ENCODE data around the gene POLDIP2. TPM values are rescaled to one million over a fixed set of nuclear protein-coding genes. Genes with fewer than 3 reads are reported as not detected.

Gene POLDIP2
- total RNA-seq, 1 donor from 2014 or later = 44.4 TPM

DNA sequence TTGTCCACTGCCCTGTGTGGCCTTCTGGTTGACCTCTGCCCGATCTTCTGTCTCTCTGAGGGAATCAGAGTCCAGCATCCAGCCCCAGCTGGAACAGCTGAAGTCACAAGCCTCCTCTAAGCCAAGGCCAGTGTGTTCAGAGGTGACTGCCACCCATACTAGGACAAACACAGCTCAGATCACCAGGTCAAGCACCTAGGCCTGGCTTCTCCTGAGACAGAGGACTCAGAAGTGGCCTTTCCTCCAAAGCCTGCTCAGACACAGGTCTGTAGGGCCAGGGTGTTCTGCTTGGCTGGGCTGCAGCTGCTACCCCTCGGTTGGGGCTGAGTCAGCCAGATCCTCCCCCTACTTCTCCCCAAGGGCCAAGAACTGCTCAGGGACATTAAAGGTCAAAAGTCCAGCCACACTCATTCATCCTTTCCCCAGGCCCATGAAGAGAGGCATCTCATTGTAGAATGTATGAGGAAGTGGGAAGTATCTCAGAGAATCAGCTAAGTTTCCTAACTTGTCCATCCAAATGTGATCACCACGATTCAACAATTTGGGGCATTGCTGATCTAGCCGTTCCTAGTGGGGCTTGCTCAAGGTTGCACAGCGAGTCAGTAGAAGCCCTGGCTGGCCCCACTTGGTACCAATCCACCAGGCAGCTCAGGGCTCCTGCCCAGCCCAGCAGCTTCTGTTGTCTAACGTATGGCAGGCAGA is 41.1 kb upstream of the POLDIP2 start:
- Histone ChIP-seq H3K9me3 (ENCODE audit: control insufficient read depth in 3 of 3, low read length in 3 of 3) (no peaks in the 10 kb centered on the region), H3K27me3 (ENCODE audit: control insufficient read depth in 3 of 3, insufficient read depth in 3 of 3, low read length in 3 of 3) (no peaks in the 10 kb centered on the region), H3K9ac (ENCODE audit: low read depth in 1 of 3, low read length in 3 of 3) (peak overlapping the region in 1 of 3 donors; percentile 33), H3K36me3 (ENCODE audit: control insufficient read depth in 3 of 3, insufficient read depth in 3 of 3, low read length in 3 of 3) (peaks cover 35 to 40% (median 36%) of the 10 kb centered on the region in 3 donors), H3K4me3 (ENCODE audit: low read length in 3 of 3) (no peak overlapping the region), H3K27ac (ENCODE audit: low read depth, low read length) (no peak overlapping the region), H3K4me1 (ENCODE audit: control insufficient read depth in 3 of 3, insufficient read depth in 3 of 3, low read length in 3 of 3) (peaks cover 0 to 8% (median 4%) of the 10 kb centered on the region in 3 donors)

DNA sequence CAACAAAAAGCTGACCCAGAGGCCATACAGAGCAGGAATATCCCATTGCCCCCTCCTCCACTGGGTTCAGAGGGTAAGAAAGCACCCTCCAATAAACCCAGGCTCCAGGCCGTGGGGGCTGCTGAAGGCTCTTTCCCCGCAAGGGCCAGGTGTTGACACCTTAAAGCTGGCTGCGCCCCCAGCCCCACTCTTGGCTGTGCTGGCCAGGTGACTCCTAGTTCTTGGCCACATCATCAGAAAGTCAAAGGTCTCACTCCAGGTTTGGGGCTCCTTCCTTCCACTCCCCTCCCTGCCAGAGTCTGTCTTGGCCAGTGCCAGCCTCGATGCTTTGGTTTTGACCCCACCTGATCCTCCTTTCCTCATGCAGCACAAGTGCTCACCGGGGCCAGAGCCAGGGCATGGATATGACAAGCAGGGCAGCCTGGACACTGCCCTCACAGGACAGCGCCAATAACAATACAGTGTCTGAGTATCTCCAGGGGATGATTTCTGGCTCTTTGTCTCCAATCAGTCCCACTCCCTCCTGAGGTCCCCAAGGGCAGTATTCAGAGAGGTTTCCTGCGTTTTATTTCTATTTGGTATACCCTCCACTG is 40.5 kb upstream of the POLDIP2 start:
- H3K4me3 ChIP-seq (ENCODE audit: low read length in 3 of 3) = no peak overlapping the region
- H3K9me3 ChIP-seq (ENCODE audit: control insufficient read depth in 3 of 3, low read length in 3 of 3) = no peaks in the 10 kb centered on the region
- H3K27me3 ChIP-seq (ENCODE audit: control insufficient read depth in 3 of 3, insufficient read depth in 3 of 3, low read length in 3 of 3) = no peaks in the 10 kb centered on the region
- peaks cover 35 to 37% (median 36%) of the 10 kb centered on the region in 3 donors for H3K36me3 ChIP-seq (ENCODE audit: control insufficient read depth in 3 of 3, insufficient read depth in 3 of 3, low read length in 3 of 3)
- H3K27ac ChIP-seq (ENCODE audit: low read depth, low read length) = no peak overlapping the region
- no peak overlapping the region for H3K9ac ChIP-seq (ENCODE audit: low read depth in 1 of 3, low read length in 3 of 3)
- H3K4me1 ChIP-seq (ENCODE audit: control insufficient read depth in 3 of 3, insufficient read depth in 3 of 3, low read length in 3 of 3) = peaks cover 0 to 8% (median 4%) of the 10 kb centered on the region in 3 donors

DNA sequence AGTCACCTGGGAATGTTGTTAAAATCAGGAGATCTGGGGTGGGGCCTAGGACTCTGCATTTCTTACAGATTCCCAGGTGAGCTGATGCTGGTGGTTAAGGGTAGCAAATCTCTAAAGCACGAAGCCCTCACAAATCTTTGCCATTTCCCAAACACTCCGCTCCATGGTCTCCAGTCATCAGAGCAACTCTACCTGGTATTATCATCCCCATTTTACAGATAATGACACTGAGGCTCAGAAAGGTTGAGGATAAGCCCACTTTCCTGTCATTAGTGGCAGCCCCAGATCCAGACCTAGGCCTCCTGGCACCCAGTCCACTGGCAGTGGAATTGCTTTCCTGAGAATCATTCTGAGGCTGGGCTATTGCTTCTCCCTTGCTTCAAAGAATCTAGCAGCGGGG is 39.9 kb upstream of the POLDIP2 start:
- no peaks in the 10 kb centered on the region for H3K9me3 ChIP-seq (ENCODE audit: control insufficient read depth in 3 of 3, low read length in 3 of 3)
- H3K9ac ChIP-seq (ENCODE audit: low read depth in 1 of 3, low read length in 3 of 3) = no peak overlapping the region
- H3K27me3 ChIP-seq (ENCODE audit: control insufficient read depth in 3 of 3, insufficient read depth in 3 of 3, low read length in 3 of 3) = no peaks in the 10 kb centered on the region
- no peak overlapping the region for H3K27ac ChIP-seq (ENCODE audit: low read depth, low read length)
- no peak overlapping the region for H3K4me3 ChIP-seq (ENCODE audit: low read length in 3 of 3)
- peaks cover 35 to 36% (median 36%) of the 10 kb centered on the region in 3 donors for H3K36me3 ChIP-seq (ENCODE audit: control insufficient read depth in 3 of 3, insufficient read depth in 3 of 3, low read length in 3 of 3)
- peaks cover 0 to 8% (median 4%) of the 10 kb centered on the region in 3 donors for H3K4me1 ChIP-seq (ENCODE audit: control insufficient read depth in 3 of 3, insufficient read depth in 3 of 3, low read length in 3 of 3)

DNA sequence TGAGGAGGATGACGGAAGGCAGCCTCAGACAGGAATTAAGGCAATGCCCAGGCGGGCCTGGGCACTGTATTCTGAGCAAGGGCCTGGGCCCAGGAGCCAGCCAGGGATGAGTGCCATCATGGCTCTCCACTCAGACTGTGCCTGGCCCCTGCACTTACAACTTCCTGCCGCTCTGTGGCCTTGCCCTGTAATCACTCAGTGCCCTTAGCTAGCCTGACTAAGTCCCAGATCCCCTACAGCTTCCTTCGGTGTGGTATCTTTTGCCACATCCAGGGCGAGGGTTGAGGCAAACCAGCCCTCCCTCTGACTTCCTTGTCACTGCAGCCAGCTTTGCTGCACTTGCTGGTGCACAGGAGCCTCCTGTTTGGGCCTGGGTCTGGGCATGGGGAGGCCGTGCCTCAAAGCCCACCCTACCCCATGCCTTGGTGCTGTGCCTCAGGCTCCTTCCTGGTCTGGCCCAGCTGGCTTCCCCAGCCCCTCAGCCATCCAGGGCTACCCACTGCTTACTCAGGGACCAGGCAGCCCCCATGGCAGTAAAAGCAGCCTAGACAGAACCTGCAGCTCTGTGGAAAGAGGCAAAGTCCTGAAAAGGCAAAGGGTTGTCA is 39.4 kb upstream of the POLDIP2 start:
- H3K36me3 ChIP-seq (ENCODE audit: control insufficient read depth in 3 of 3, insufficient read depth in 3 of 3, low read length in 3 of 3) = peaks cover 31 to 32% (median 32%) of the 10 kb centered on the region in 3 donors

DNA sequence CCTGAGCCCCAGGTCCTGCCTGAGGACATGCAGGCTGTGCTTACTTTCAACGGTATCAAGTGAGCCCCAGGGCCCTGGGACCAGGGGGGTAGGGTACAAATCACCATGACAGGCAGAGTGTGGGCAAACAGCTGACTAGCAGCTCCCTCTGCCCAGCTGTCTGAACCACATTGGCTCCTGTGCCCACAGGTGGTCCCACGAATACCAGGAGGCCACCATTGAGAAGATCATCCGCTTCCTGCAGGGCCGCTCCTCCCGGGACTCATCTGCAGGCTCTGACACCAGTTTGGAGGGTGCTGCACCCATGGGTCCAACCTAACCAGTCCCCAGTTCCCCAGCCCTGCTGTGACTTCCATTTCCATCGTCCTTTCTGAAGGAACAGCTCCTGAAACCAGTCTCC is 38.6 kb upstream of the POLDIP2 start:
- no peak overlapping the region for H3K9ac ChIP-seq (ENCODE audit: low read depth in 1 of 3, low read length in 3 of 3)
- H3K9me3 ChIP-seq (ENCODE audit: control insufficient read depth in 3 of 3, low read length in 3 of 3) = no peaks in the 10 kb centered on the region
- no peak overlapping the region for H3K4me3 ChIP-seq (ENCODE audit: low read length in 3 of 3)
- H3K27me3 ChIP-seq (ENCODE audit: control insufficient read depth in 3 of 3, insufficient read depth in 3 of 3, low read length in 3 of 3) = no peaks in the 10 kb centered on the region
- peaks cover 25 to 34% (median 31%) of the 10 kb centered on the region in 3 donors for H3K36me3 ChIP-seq (ENCODE audit: control insufficient read depth in 3 of 3, insufficient read depth in 3 of 3, low read length in 3 of 3)
- H3K4me1 ChIP-seq (ENCODE audit: control insufficient read depth in 3 of 3, insufficient read depth in 3 of 3, low read length in 3 of 3) = peaks cover 0 to 8% (median 4%) of the 10 kb centered on the region in 3 donors
- no peak overlapping the region for H3K27ac ChIP-seq (ENCODE audit: low read depth, low read length)

More for the DNA sequence above, 39.4 kb upstream of the POLDIP2 start:
- no peaks in the 10 kb centered on the region for H3K27me3 ChIP-seq (ENCODE audit: control insufficient read depth in 3 of 3, insufficient read depth in 3 of 3, low read length in 3 of 3)
- no peak overlapping the region for H3K4me3 ChIP-seq (ENCODE audit: low read length in 3 of 3)
- no peak overlapping the region for H3K9ac ChIP-seq (ENCODE audit: low read depth in 1 of 3, low read length in 3 of 3)
- H3K4me1 ChIP-seq (ENCODE audit: control insufficient read depth in 3 of 3, insufficient read depth in 3 of 3, low read length in 3 of 3) = peaks cover 0 to 8% (median 4%) of the 10 kb centered on the region in 3 donors
- no peak overlapping the region for H3K27ac ChIP-seq (ENCODE audit: low read depth, low read length)
- H3K9me3 ChIP-seq (ENCODE audit: control insufficient read depth in 3 of 3, low read length in 3 of 3) = no peaks in the 10 kb centered on the region

DNA sequence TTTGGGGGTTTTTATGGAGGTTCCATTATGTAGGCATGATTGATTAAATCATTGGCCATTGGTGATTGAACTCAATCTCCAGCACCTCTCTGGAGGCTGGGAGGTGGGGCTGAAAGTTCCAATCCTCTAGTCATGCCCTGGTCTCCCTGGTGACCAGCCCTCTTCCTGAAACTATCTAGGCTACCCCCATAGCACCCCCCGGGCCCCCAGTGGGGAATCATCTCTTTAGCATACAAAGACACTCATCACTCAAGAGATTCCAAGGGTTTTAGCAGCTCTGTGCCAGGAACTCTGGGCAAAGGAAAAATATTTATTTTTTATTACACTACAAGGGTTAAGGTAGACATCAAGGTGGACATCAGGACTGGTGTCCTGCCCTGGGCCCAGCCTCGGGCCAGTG is 38.1 kb upstream of the POLDIP2 start:
- Histone ChIP-seq H3K9ac (ENCODE audit: low read depth in 1 of 3, low read length in 3 of 3) (no peak overlapping the region), H3K9me3 (ENCODE audit: control insufficient read depth in 3 of 3, low read length in 3 of 3) (no peaks in the 10 kb centered on the region), H3K27ac (ENCODE audit: low read depth, low read length) (no peak overlapping the region), H3K27me3 (ENCODE audit: control insufficient read depth in 3 of 3, insufficient read depth in 3 of 3, low read length in 3 of 3) (no peaks in the 10 kb centered on the region), H3K36me3 (ENCODE audit: control insufficient read depth in 3 of 3, insufficient read depth in 3 of 3, low read length in 3 of 3) (peaks cover 24 to 35% (median 31%) of the 10 kb centered on the region in 3 donors), H3K4me1 (ENCODE audit: control insufficient read depth in 3 of 3, insufficient read depth in 3 of 3, low read length in 3 of 3) (peaks cover 0 to 8% (median 4%) of the 10 kb centered on the region in 3 donors), H3K4me3 (ENCODE audit: low read length in 3 of 3) (no peak overlapping the region)

DNA sequence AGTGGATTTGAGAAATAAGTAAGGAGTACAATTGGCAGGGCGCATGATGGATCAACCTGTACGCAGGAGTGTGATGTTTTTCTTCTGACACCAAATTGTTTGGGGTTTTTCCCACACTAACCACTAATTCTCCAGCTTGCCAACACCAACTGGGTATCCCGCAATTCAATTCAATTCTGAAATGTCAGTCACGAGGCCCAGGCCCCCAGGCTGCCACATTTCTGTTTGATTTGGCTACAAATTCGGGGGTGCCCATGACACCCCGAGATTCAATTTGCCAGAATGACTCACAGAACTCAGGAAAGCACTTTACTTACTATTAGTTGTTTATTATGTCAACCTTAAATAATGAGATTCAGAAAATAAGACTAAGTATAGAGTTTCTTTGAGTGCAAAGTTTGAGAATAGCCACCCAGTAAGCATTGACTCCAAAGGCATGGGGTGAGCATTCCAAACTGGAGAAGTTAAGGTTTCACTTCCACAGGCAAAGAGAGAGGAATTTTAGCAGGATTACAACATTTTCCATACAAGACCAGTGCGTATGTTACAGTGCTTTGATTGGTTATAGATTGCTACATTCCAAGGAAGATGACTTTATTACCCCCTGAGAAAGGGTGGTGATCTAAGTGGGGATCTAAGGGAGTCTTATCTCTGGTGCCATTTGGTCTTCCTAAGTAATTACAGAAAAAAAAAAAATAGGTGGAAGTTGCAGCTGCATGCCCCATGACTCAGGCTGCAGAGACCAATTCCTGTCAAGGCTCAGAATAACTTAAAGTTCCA is 37.2 kb upstream of the POLDIP2 start:
- Histone ChIP-seq H3K9me3 (ENCODE audit: control insufficient read depth in 3 of 3, low read length in 3 of 3) (no peaks in the 10 kb centered on the region), H3K9ac (ENCODE audit: low read depth in 1 of 3, low read length in 3 of 3) (no peak overlapping the region), H3K27ac (ENCODE audit: low read depth, low read length) (no peak overlapping the region), H3K27me3 (ENCODE audit: control insufficient read depth in 3 of 3, insufficient read depth in 3 of 3, low read length in 3 of 3) (no peaks in the 10 kb centered on the region), H3K4me3 (ENCODE audit: low read length in 3 of 3) (no peak overlapping the region), H3K4me1 (ENCODE audit: control insufficient read depth in 3 of 3, insufficient read depth in 3 of 3, low read length in 3 of 3) (peaks cover 0 to 8% (median 4%) of the 10 kb centered on the region in 3 donors), H3K36me3 (ENCODE audit: control insufficient read depth in 3 of 3, insufficient read depth in 3 of 3, low read length in 3 of 3) (peaks cover 27 to 32% (median 29%) of the 10 kb centered on the region in 3 donors)

DNA sequence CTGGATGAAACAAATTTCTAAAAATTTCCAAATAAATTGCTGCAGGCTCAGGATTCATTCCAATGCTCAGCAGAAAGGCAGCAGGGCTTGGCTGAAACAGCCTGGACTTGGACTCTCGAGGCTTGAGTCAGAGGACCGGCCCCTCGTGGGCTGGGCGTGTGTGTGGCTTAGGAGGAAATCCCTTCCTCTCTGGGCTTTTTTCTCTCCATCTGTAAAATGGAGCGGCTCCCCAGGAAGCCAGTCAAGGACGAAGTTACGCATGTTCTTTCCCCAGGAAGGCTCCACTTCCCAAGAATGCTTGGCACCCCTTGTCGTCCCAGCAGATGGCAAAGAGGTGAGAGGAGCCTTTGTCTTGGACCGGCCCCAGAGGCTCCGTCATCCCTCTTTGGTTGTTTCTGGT is 35.2 kb upstream of the POLDIP2 start:
- Histone ChIP-seq H3K4me3 (ENCODE audit: low read length in 3 of 3) (no peak overlapping the region), H3K36me3 (ENCODE audit: control insufficient read depth in 3 of 3, insufficient read depth in 3 of 3, low read length in 3 of 3) (peaks cover 16 to 35% (median 27%) of the 10 kb centered on the region in 3 donors), H3K27me3 (ENCODE audit: control insufficient read depth in 3 of 3, insufficient read depth in 3 of 3, low read length in 3 of 3) (no peaks in the 10 kb centered on the region), H3K27ac (ENCODE audit: low read depth, low read length) (no peak overlapping the region), H3K9me3 (ENCODE audit: control insufficient read depth in 3 of 3, low read length in 3 of 3) (no peaks in the 10 kb centered on the region), H3K4me1 (ENCODE audit: control insufficient read depth in 3 of 3, insufficient read depth in 3 of 3, low read length in 3 of 3) (no peaks in the 10 kb centered on the region), H3K9ac (ENCODE audit: low read depth in 1 of 3, low read length in 3 of 3) (no peak overlapping the region)

- H3K4me3 ChIP-seq (ENCODE audit: low read length in 3 of 3) = no peak overlapping the region
- no peaks in the 10 kb centered on the region for H3K9me3 ChIP-seq (ENCODE audit: control insufficient read depth in 3 of 3, low read length in 3 of 3)
- no peaks in the 10 kb centered on the region for H3K4me1 ChIP-seq (ENCODE audit: control insufficient read depth in 3 of 3, insufficient read depth in 3 of 3, low read length in 3 of 3)
- H3K27me3 ChIP-seq (ENCODE audit: control insufficient read depth in 3 of 3, insufficient read depth in 3 of 3, low read length in 3 of 3) = no peaks in the 10 kb centered on the region
- no peak overlapping the region for H3K27ac ChIP-seq (ENCODE audit: low read depth, low read length)
- no peak overlapping the region for H3K9ac ChIP-seq (ENCODE audit: low read depth in 1 of 3, low read length in 3 of 3)
- peaks cover 14 to 36% (median 22%) of the 10 kb centered on the region in 3 donors for H3K36me3 ChIP-seq (ENCODE audit: control insufficient read depth in 3 of 3, insufficient read depth in 3 of 3, low read length in 3 of 3)
Observed at GRCh38 chr17:28391401-28391800, 34.1 kb upstream of the POLDIP2 start.

All from skeletal muscle tissue (tissue), 4 donors.